Cardiac fibroblast (primary cell): Measurements from ENCODE around the gene SLC8A3.

Experiments
- DNase-seq, 2 donors: peaks; one replicate each; pipeline versions ENCODE4 v3.0.0 to v3.0.0-alpha.2; 2010; ENCODE audit warnings: low read depth in 2 of 2
- H3K4me3 ChIP-seq, 2 donors: replicated peaks in 1 of 2; 1 replicate in 1 of 2; 2 replicates in 1 of 2; pipeline ENCODE4 v1.5.1; 2011; ENCODE audit warnings: low read depth in 2 of 2, low read length in 2 of 2, mild to moderate bottlenecking in 2 of 2, moderate library complexity in 1 of 2
- CTCF ChIP-seq: IDR thresholded peaks from one replicate; pipeline ENCODE4 v1.5.1; 2011; ENCODE audit warnings: low read depth, mild to moderate bottlenecking, low read length, inconsistent platforms

Gene SLC8A3

GRCh38 chr14:70067810-70068209 is 120.9 kb downstream of the SLC8A3 start:
- H3K4me3 ChIP-seq = no peak overlapping the region
- DNase-seq = no peak
- no peak for TF ChIP-seq CTCF

- no peak for TF ChIP-seq CTCF
- DNase-seq = no peak
- no peak overlapping the region for H3K4me3 ChIP-seq
These were observed 124.5 kb downstream of the SLC8A3 start for GRCh38 chr14:70064136-70064865.

GRCh38 chr14:70061108-70061507 is 127.6 kb downstream of the SLC8A3 start:
- TF ChIP-seq CTCF = no peak
- peak in 1 of 2 donors; percentile 2 for DNase-seq
- no peak overlapping the region for H3K4me3 ChIP-seq

GRCh38 chr14:70059545-70059944 is 129.2 kb downstream of the SLC8A3 start:
- H3K4me3 ChIP-seq = no peak overlapping the region
- DNase-seq = no peak
- no peak for TF ChIP-seq CTCF

- no peak for DNase-seq
- H3K4me3 ChIP-seq = no peak overlapping the region
- no peak for TF ChIP-seq CTCF
These were observed 131.1 kb downstream of the SLC8A3 start for GRCh38 chr14:70057519-70058136.

GRCh38 chr14:70052990-70053389 is 135.8 kb downstream of the SLC8A3 start:
- H3K4me3 ChIP-seq = no peak overlapping the region
- peak; percentile 36 to 38 for DNase-seq
- TF ChIP-seq CTCF = no peak
